Stimulated activated naive CD8-positive, alpha-beta T cell treated with anti-CD3 and anti-CD28 coated beads, Interleukin-15, Interleukin-2, amounts not matched to agents 100 U/mL and 50 U/mL, for 24 hours (primary cell): ENCODE measurements around the gene OSBPL10.

Experiments used
- ATAC-seq: fragments of 150-1000 bp; cut with Tn5 transposase; one replicate; pipeline ENCODE4 v1.10.0; 2021
- DNase-seq: peaks from one replicate; pipeline ENCODE4 v3.0.0; 2021

The OSBPL10 gene

GRCh38 chr3:31772758-31773473 lies 208.1 kb downstream of the OSBPL10 start:
- DNase-seq (no peak), ATAC-seq (no peak)

GRCh38 chr3:31772272-31772671 lies 208.8 kb downstream of the OSBPL10 start:
- DNase-seq (peak; percentile 22), ATAC-seq (peak; percentile 58)

- ATAC-seq, result no peak
Observed at GRCh38 chr3:31770822-31771326, 210.2 kb downstream of the OSBPL10 start.

GRCh38 chr3:31768479-31769125 lies 212.5 kb downstream of the OSBPL10 start:
- ATAC-seq (no peak), DNase-seq (peak; percentile 60)

More at GRCh38 chr3:31770822-31771326, 210.2 kb downstream of the OSBPL10 start:
- no peak for DNase-seq

- ATAC-seq (no peak), DNase-seq (no peak)
Observed at GRCh38 chr3:31767920-31768319, 213.1 kb downstream of the OSBPL10 start.

GRCh38 chr3:31766669-31767068 lies 214.4 kb downstream of the OSBPL10 start:
- no peak for DNase-seq
- no peak for ATAC-seq

- no peak for ATAC-seq
- no peak for DNase-seq
Observed at GRCh38 chr3:31765871-31766270, 215.2 kb downstream of the OSBPL10 start.

- DNase-seq (no peak), ATAC-seq (no peak)
Observed at GRCh38 chr3:31763731-31764130, 217.3 kb downstream of the OSBPL10 start.

- no peak for DNase-seq
- ATAC-seq, result no peak
Observed at GRCh38 chr3:31762888-31763351, 218.1 kb downstream of the OSBPL10 start.

- ATAC-seq (no peak), DNase-seq (no peak)
Observed at GRCh38 chr3:31762097-31762764, 218.8 kb downstream of the OSBPL10 start.

- ATAC-seq (no peak), DNase-seq (no peak)
Observed at GRCh38 chr3:31760654-31761053, 220.4 kb downstream of the OSBPL10 start.

- DNase-seq (no peak), ATAC-seq (no peak)
Observed at GRCh38 chr3:31758322-31758965, 222.6 kb downstream of the OSBPL10 start.

GRCh38 chr3:31755926-31756658 lies 225.0 kb downstream of the OSBPL10 start:
- DNase-seq, result peak; percentile 11
- peak; percentile 54 for ATAC-seq

GRCh38 chr3:31754575-31755278 lies 226.3 kb downstream of the OSBPL10 start:
- DNase-seq (no peak), ATAC-seq (peak; percentile 79)

GRCh38 chr3:31753050-31753425 lies 228.0 kb downstream of the OSBPL10 start:
- ATAC-seq, result no peak
- no peak for DNase-seq

- no peak for ATAC-seq
- DNase-seq, result no peak
Observed at GRCh38 chr3:31752305-31753049, 228.6 kb downstream of the OSBPL10 start.

- ATAC-seq, result no peak
- DNase-seq, result no peak
Observed at GRCh38 chr3:31750341-31750740, 230.7 kb downstream of the OSBPL10 start.

- ATAC-seq, result no peak
- no peak for DNase-seq
Observed at GRCh38 chr3:31748933-31749295, 232.1 kb downstream of the OSBPL10 start.

- no peak for ATAC-seq
- no peak for DNase-seq
Observed at GRCh38 chr3:31748281-31748932, 232.7 kb downstream of the OSBPL10 start.

GRCh38 chr3:31747785-31748184 lies 233.3 kb downstream of the OSBPL10 start:
- DNase-seq, result no peak
- no peak for ATAC-seq
